A673 (cell line): Measurements from ENCODE around the gene PPP1R14B. TPM values are rescaled to one million over a fixed set of nuclear protein-coding genes. Genes with fewer than 3 reads are reported as not detected.

Source experiments
- BruUV-seq: library from RNA; stranded (reverse); fragments of 400-500 nt; replicated peaks from 2 replicates; lab custom pipeline; 2021; lab: Mats Ljungman, UMichigan
- CTCF ChIA-PET: fragments of 300-600 bp; sonication (Branson Sonifier 250); formaldehyde crosslinking; loops from one replicate; lab custom pipeline; 2022; ENCODE audit warnings: antibody characterized with exemption; lab: Charles Lee
- POLR2A ChIA-PET: fragments of 300-600 bp; sonication (Branson Sonifier 250); formaldehyde crosslinking; loops from one replicate; lab custom pipeline; 2022; ENCODE audit warnings: antibody characterized with exemption; ENCODE audit not compliant: low non-redundant PET; lab: Charles Lee
- DNase-seq: peaks from one replicate; pipeline ENCODE4 v3.0.0-alpha.2; 2015; ENCODE audit warnings: low spot score
- H3K27ac ChIP-seq: fragments of 200-600 bp; sonication (generic); 2 replicates; pipeline ENCODE4 v1.5.1; 2016; ENCODE audit warnings: mixed run types, low read depth, mild to moderate bottlenecking, mixed read lengths, antibody characterized with exemption, low read length; ENCODE audit not compliant: poor library complexity, severe bottlenecking
- H3K27me3 ChIP-seq: fragments of 200-600 bp; sonication (generic); replicated peaks from 2 replicates; pipeline ENCODE4 v1.6.1; 2017; ENCODE audit warnings: mixed run types, low read depth, mild to moderate bottlenecking, mixed read lengths, antibody characterized with exemption, low read length; ENCODE audit not compliant: insufficient read depth, poor library complexity
- H3K36me3 ChIP-seq: fragments of 200-600 bp; sonication (generic); 2 replicates; pipeline ENCODE4 v1.6.1; 2016; ENCODE audit warnings: mixed run types, mild to moderate bottlenecking, mixed read lengths, antibody characterized with exemption, low read length; ENCODE audit not compliant: insufficient read depth, poor library complexity, severe bottlenecking
- H3K4me1 ChIP-seq: fragments of 200-600 bp; sonication (generic); 2 replicates; pipeline ENCODE4 v1.6.1; 2017; ENCODE audit warnings: mixed run types, mild to moderate bottlenecking, mixed read lengths, antibody characterized with exemption, low read length; ENCODE audit not compliant: insufficient read depth, poor library complexity, severe bottlenecking
- H3K4me3 ChIP-seq: fragments of 200-600 bp; sonication (generic); 2 replicates; pipeline ENCODE4 v1.5.1; 2016; ENCODE audit warnings: low read depth, mixed run types, mild to moderate bottlenecking, mixed read lengths, low read length; ENCODE audit not compliant: poor library complexity, severe bottlenecking
- H3K9me3 ChIP-seq: fragments of 200-600 bp; sonication (generic); 2 replicates; pipeline ENCODE4 v1.6.1; 2016; ENCODE audit warnings: mixed run types, low read depth, mild to moderate bottlenecking, mixed read lengths, antibody characterized with exemption, low read length; ENCODE audit not compliant: poor library complexity, severe bottlenecking
- EZH2 ChIP-seq: fragments of 200-600 bp; sonication (generic); IDR thresholded peaks from 2 replicates; pipeline ENCODE4 v1.6.1; 2017; ENCODE audit warnings: borderline replicate concordance, low read depth, mild to moderate bottlenecking, mixed read lengths, antibody characterized with exemption, low read length; ENCODE audit not compliant: poor library complexity, severe bottlenecking
- intact Hi-C: fragments of 100-400 bp; cut with micrococcal nuclease; formaldehyde crosslinking; loops from one replicate; pipeline ENCODE4 v1.10.0; 2022; ENCODE audit not compliant: unreplicated experiment
- total RNA-seq: library from RNA; stranded (reverse); gene quantifications from 2 replicates; pipeline ENCODE4 v1.2.3, GENCODE V29; 2021
- TF ChIP-seq, protein P1 (sequence below): fragments of 300-800, 200-600 bp; sonication (generic); conservative IDR thresholded peaks from 2 replicates; pipeline ENCODE4 v1.5.1; 2017; ENCODE audit warnings: low read depth, mild to moderate bottlenecking, antibody characterized with exemption, low read length, moderate library complexity, mixed read lengths

PPP1R14B gene
- total RNA-seq, 1 experiment from 2014 or later = 378 TPM

GRCh38 chr11:64254326-64254725 lies 7.6 kb upstream of the PPP1R14B start:
- intact Hi-C loops = no loop called here
- Histone ChIP-seq H3K4me1 (peaks cover 18% of the 10 kb centered on the region), H3K27me3 (no peaks in the 10 kb centered on the region), H3K36me3 (peaks cover 40% of the 10 kb centered on the region), H3K27ac (no peak overlapping the region), H3K4me3 (no peak overlapping the region), H3K9me3 (no peaks in the 10 kb centered on the region)
- ChIA-PET CTCF (no interaction called here), POLR2A (no interaction called here)
- no TSS peak for BruUV-seq
- DNase-seq = no peak
- TF ChIP-seq, protein P1, sequence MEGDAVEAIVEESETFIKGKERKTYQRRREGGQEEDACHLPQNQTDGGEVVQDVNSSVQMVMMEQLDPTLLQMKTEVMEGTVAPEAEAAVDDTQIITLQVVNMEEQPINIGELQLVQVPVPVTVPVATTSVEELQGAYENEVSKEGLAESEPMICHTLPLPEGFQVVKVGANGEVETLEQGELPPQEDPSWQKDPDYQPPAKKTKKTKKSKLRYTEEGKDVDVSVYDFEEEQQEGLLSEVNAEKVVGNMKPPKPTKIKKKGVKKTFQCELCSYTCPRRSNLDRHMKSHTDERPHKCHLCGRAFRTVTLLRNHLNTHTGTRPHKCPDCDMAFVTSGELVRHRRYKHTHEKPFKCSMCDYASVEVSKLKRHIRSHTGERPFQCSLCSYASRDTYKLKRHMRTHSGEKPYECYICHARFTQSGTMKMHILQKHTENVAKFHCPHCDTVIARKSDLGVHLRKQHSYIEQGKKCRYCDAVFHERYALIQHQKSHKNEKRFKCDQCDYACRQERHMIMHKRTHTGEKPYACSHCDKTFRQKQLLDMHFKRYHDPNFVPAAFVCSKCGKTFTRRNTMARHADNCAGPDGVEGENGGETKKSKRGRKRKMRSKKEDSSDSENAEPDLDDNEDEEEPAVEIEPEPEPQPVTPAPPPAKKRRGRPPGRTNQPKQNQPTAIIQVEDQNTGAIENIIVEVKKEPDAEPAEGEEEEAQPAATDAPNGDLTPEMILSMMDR = no peak
- TF ChIP-seq EZH2 = no peak

DNA sequence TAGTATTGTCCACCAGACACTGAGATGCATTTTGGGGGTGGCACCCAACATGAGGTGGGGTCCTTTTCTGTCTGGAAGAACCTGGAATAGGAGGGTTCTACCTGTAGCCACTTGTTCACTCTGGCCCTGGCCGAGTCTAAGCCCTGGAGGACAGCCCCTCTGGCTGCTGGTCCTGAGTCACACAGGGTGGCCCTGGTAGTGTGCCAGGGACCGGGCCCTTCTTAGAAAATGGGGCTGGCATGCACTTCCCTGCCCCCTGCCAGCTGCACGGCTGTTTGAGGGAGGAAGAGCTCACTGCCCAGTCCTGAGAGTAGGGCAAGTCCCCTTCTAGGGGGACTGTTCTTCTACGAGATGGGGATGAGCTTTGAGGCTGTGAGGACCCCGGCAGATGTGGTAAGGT lies 6.7 kb upstream of the PPP1R14B start:
- no peak overlapping the region for H3K27ac ChIP-seq
- DNase-seq = no peak
- H3K27me3 ChIP-seq = no peaks in the 10 kb centered on the region
- no peaks in the 10 kb centered on the region for H3K9me3 ChIP-seq
- H3K4me3 ChIP-seq = no peak overlapping the region
- ChIA-PET POLR2A (no interaction called here), CTCF (no interaction called here)
- no peak for TF ChIP-seq EZH2
- TF ChIP-seq, protein P1 = no peak
- peaks cover 32% of the 10 kb centered on the region for H3K36me3 ChIP-seq
- H3K4me1 ChIP-seq = peaks cover 20% of the 10 kb centered on the region
- intact Hi-C loops = no loop called here
- BruUV-seq = no TSS peak

GRCh38 chr11:64253043-64253442 lies 6.3 kb upstream of the PPP1R14B start:
- no TSS peak for BruUV-seq
- peaks cover 28% of the 10 kb centered on the region for H3K36me3 ChIP-seq
- H3K9me3 ChIP-seq = no peaks in the 10 kb centered on the region
- ChIA-PET CTCF (interaction anchor here (1.7 kb wide), 1 partner anchor 49 kb away, joined by 11 read pairs; no protein-coding TSS in a partner anchor), POLR2A (no interaction called here)
- H3K4me3 ChIP-seq = peak overlapping the region; percentile 79
- DNase-seq = no peak
- H3K4me1 ChIP-seq = peaks cover 20% of the 10 kb centered on the region
- no peak overlapping the region for H3K27ac ChIP-seq
- intact Hi-C loops = no loop called here
- no peak for TF ChIP-seq EZH2
- TF ChIP-seq, protein P1 = no peak
- no peaks in the 10 kb centered on the region for H3K27me3 ChIP-seq
